Liver (tissue), 9 donors: Measurements from ENCODE around the gene SGO1. TPM values are rescaled to one million over a fixed set of nuclear protein-coding genes. Genes with fewer than 3 reads are reported as not detected.
A peak's percentile ranks its signal among the peaks of the same experiment; 100 is the strongest.

Experiments
- DNase-seq: peaks from one replicate; pipeline ENCODE4 v3.0.0-alpha.2; 2017; ENCODE audit warnings: low spot score
- H3K27ac ChIP-seq, 2 donors: one replicate each; pipeline ENCODE4 v1.7.0; 2013; ENCODE audit warnings: inconsistent platforms in 2 of 2, low read length in 2 of 2, control low read depth in 1 of 2, low read depth in 1 of 2, mild to moderate bottlenecking in 1 of 2
- H3K27me3 ChIP-seq, 4 donors: one replicate each; pipeline versions ENCODE4 v1.6.1 to v1.7.0; 2013; ENCODE audit warnings: low read length in 3 of 4, inconsistent platforms in 1 of 4, mild to moderate bottlenecking in 1 of 4, moderate library complexity in 1 of 4; ENCODE audit not compliant: control insufficient read depth in 4 of 4, insufficient read depth in 4 of 4
- H3K36me3 ChIP-seq, 4 donors: one replicate each; pipeline versions ENCODE4 v1.6.1 to v1.7.0; 2013; ENCODE audit warnings: low read length in 3 of 4, mild to moderate bottlenecking in 3 of 4, low read depth in 1 of 4, moderate library complexity in 1 of 4; ENCODE audit not compliant: control insufficient read depth in 4 of 4, insufficient read depth in 3 of 4
- H3K4me1 ChIP-seq, 4 donors: one replicate each; pipeline versions ENCODE4 v1.6.1 to v1.7.0; 2013; ENCODE audit warnings: low read length in 3 of 4, mild to moderate bottlenecking in 3 of 4, moderate library complexity in 1 of 4; ENCODE audit not compliant: control insufficient read depth in 4 of 4, insufficient read depth in 4 of 4
- H3K4me3 ChIP-seq, 3 donors: one replicate each; pipeline versions ENCODE4 v1.6.1 to v1.7.0; 2013; ENCODE audit warnings: low read length in 3 of 3, control low read depth in 1 of 3, low read depth in 1 of 3, mild to moderate bottlenecking in 1 of 3
- H3K9ac ChIP-seq, 2 donors: one replicate each; pipeline ENCODE4 v1.7.0; 2013; ENCODE audit warnings: low read length in 2 of 2, mild to moderate bottlenecking in 2 of 2, moderate library complexity in 2 of 2, control low read depth in 1 of 2, low read depth in 1 of 2
- H3K9me3 ChIP-seq, 4 donors: one replicate each; pipeline versions ENCODE4 v1.6.1 to v1.7.0; 2013; ENCODE audit warnings: low read length in 3 of 4; ENCODE audit not compliant: control insufficient read depth in 4 of 4
- EGR1 ChIP-seq, 2 donors: IDR thresholded peaks; 2 replicates each; pipeline ENCODE4 v1.6.1; 2016 to 2018; ENCODE audit warnings: antibody characterized with exemption in 2 of 2, low read depth in 2 of 2
- FOXA1 ChIP-seq: IDR thresholded peaks from 2 replicates; pipeline ENCODE4 v1.6.1; 2016; ENCODE audit warnings: antibody characterized with exemption
- FOXA2 ChIP-seq: IDR thresholded peaks from 2 replicates; pipeline ENCODE4 v1.6.1; 2016; ENCODE audit warnings: antibody characterized with exemption
- GABPA ChIP-seq, 2 donors: IDR thresholded peaks in 1 of 2; conservative IDR thresholded peaks in 1 of 2; 2 replicates each; pipeline ENCODE4 v1.6.1; 2016; ENCODE audit warnings: antibody characterized with exemption in 2 of 2, mild to moderate bottlenecking in 1 of 2, moderate library complexity in 1 of 2
- HNF4A ChIP-seq, 2 donors: conservative IDR thresholded peaks; 2 replicates each; pipeline ENCODE4 v1.6.1; 2016; ENCODE audit warnings: antibody characterized with exemption in 2 of 2, mild to moderate bottlenecking in 2 of 2
- HNF4G ChIP-seq: IDR thresholded peaks from 2 replicates; pipeline ENCODE4 v1.6.1; 2016; ENCODE audit warnings: antibody characterized with exemption
- JUND ChIP-seq, 2 donors: IDR thresholded peaks; 2 replicates each; pipeline ENCODE4 v1.6.1; 2016; ENCODE audit warnings: antibody characterized with exemption in 2 of 2
- MAX ChIP-seq: IDR thresholded peaks from 2 replicates; pipeline ENCODE4 v1.6.1; 2016; ENCODE audit warnings: antibody characterized with exemption
- NR2F2 ChIP-seq: IDR thresholded peaks from 2 replicates; pipeline ENCODE4 v1.6.1; 2016; ENCODE audit warnings: antibody characterized with exemption
- RAD21 ChIP-seq, 2 donors: IDR thresholded peaks; 2 replicates each; pipeline ENCODE4 v1.6.1; 2016; ENCODE audit warnings: antibody characterized with exemption in 2 of 2, mild to moderate bottlenecking in 2 of 2
- RXRA ChIP-seq, 2 donors: IDR thresholded peaks; 2 replicates each; pipeline ENCODE4 v1.6.1; 2017 to 2018; ENCODE audit warnings: antibody characterized with exemption in 2 of 2, mild to moderate bottlenecking in 1 of 2
- SP1 ChIP-seq: IDR thresholded peaks from 2 replicates; pipeline ENCODE4 v1.6.1; 2018; ENCODE audit warnings: antibody characterized with exemption, mild to moderate bottlenecking
- TAF1 ChIP-seq: conservative IDR thresholded peaks from 2 replicates; pipeline ENCODE4 v1.6.1; 2016; ENCODE audit warnings: antibody characterized with exemption, mild to moderate bottlenecking
- YY1 ChIP-seq: IDR thresholded peaks from 2 replicates; pipeline ENCODE4 v1.6.1; 2016; ENCODE audit warnings: antibody characterized with exemption, mild to moderate bottlenecking
- WGBS: extraction: QIAGEN DNeasy Blood & Tissue Kit; methylation state at CpG from one replicate; pipeline ENCODE4 v1.1.7; 2013; 5-methylcytosine and 5-hydroxymethylcytosine counted together
- polyA plus RNA-seq, 2 donors: library from polyadenylated mRNA; stranded (reverse) in 1 of 2; unstranded in 1 of 2; fragments of 200-250 nt in 1 of 2; fragments of >200 nt in 1 of 2; fragmentation: Nextera tagmentation in 1 of 2; extraction: Ambion mirVana in 1 of 2; gene quantifications; one replicate each; pipeline versions ENCODE4 v1.2.1 to v1.2.3, GENCODE V29; 2013 to 2015
- total RNA-seq, 2 donors: library from RNA; depleted of rRNA; stranded (reverse); fragments of >200 nt; gene quantifications; one replicate each; pipeline ENCODE4 v1.2.3, GENCODE V29; 2014
- TF ChIP-seq, protein P1 (sequence below): IDR thresholded peaks from 2 replicates; pipeline ENCODE4 v1.6.1; 2016; ENCODE audit warnings: antibody characterized with exemption, mild to moderate bottlenecking
- TF ChIP-seq, protein P2 (sequence below): IDR thresholded peaks from 2 replicates; pipeline ENCODE4 v1.6.1; 2016; ENCODE audit warnings: antibody characterized with exemption
- TF ChIP-seq, protein P3 (sequence below): IDR thresholded peaks from 2 replicates; pipeline ENCODE4 v1.6.1; 2016; ENCODE audit warnings: antibody characterized with exemption
- TF ChIP-seq, protein P4 (sequence below): fragments of 150-350 bp; IDR thresholded peaks from 2 replicates; pipeline ENCODE4 v1.5.1; 2017; ENCODE audit warnings: improper control_type of control experiment, low read depth, low read length; ENCODE audit not compliant: missing input control
- donor health status: healthy.
- donor health status: healthy.
- donor health status: healthy.
- donor health status: healthy.
- donor health status: healthy.

SGO1 gene
- total and polyA plus RNA-seq, 4 donors: 0.42 to 9.6 (median 0.71) TPM

DNA sequence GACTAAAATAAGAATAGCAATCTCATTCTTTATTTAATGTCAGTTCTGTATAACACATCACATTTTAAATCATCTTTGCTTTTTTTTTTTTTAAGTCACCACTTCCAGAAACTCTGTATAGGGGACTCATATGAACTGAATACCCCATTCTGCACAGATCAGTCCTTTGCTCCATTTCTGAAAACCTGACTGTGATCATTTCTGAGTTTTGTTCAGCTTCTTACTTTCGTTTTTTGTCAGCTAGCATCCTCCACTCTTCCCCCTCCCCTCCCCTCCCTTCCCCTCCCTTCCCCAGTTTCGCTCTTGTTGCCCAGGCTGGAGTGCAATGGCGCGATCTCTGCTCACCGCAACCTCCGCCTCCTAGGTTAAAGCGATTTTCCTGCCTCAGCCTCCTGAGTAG, 49.8 kb upstream of the SGO1 start:
- Histone ChIP-seq H3K27me3 (no peaks in the 10 kb centered on the region), H3K36me3 (no peaks in the 10 kb centered on the region), H3K9me3 (no peaks in the 10 kb centered on the region), H3K9ac (no peak overlapping the region), H3K4me1 (peaks cover 4 to 30% (median 16%) of the 10 kb centered on the region in 4 donors), H3K27ac (peak overlapping the region; percentile 74 to 77), H3K4me3 (no peak overlapping the region)
- 82% methylated on average over 7 of the region's 7 CpGs for WGBS
- TF ChIP-seq HNF4A (conservative IDR thresholded peaks at IDR 0.05) (no peak), FOXA1 (no peak), SP1 (no peak), RXRA (IDR thresholded peaks at IDR 0.05) (no peak)
- TF ChIP-seq, protein P1, sequence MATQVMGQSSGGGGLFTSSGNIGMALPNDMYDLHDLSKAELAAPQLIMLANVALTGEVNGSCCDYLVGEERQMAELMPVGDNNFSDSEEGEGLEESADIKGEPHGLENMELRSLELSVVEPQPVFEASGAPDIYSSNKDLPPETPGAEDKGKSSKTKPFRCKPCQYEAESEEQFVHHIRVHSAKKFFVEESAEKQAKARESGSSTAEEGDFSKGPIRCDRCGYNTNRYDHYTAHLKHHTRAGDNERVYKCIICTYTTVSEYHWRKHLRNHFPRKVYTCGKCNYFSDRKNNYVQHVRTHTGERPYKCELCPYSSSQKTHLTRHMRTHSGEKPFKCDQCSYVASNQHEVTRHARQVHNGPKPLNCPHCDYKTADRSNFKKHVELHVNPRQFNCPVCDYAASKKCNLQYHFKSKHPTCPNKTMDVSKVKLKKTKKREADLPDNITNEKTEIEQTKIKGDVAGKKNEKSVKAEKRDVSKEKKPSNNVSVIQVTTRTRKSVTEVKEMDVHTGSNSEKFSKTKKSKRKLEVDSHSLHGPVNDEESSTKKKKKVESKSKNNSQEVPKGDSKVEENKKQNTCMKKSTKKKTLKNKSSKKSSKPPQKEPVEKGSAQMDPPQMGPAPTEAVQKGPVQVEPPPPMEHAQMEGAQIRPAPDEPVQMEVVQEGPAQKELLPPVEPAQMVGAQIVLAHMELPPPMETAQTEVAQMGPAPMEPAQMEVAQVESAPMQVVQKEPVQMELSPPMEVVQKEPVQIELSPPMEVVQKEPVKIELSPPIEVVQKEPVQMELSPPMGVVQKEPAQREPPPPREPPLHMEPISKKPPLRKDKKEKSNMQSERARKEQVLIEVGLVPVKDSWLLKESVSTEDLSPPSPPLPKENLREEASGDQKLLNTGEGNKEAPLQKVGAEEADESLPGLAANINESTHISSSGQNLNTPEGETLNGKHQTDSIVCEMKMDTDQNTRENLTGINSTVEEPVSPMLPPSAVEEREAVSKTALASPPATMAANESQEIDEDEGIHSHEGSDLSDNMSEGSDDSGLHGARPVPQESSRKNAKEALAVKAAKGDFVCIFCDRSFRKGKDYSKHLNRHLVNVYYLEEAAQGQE: no peak
- DNase-seq: no peak

DNA sequence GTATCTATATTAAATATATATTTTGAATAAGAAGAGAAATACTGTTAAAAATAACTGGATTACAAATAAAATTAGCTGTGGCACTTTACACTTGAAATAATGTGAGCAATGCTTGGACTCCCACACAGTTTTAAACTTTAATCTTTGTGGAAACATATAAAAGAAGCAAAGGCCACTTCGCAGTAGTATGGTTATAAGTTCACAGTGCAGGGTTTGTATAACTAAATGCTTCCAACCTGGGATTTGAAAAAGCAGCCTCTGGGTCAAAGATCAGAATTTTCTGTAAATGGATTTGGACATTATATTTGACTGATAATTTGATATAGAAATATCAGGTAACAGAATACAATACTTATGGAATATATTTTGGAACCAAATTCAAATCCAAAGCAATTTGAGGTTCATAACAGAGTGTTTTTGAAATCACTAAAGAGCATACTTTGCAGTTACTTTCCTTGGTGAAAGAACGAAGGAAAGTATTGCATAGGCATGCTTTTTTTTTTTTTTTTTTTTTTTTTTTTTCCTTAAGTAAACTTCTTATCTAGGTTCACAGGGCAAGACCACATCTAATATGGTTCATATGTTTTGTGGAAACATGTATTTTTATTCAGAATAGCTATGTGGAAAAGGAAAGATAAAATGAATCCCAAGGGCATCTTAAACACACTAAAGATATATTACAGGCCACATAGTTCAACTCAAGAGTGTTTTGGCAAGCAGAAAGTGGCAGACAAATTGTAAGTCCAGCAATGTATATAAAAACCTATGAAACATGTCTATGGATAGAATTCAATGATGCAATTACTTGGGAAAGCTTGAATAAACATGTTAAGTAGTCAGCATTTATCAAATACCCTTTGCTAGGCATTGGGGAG, 47.1 kb upstream of the SGO1 start:
- H3K27me3 ChIP-seq: no peaks in the 10 kb centered on the region
- WGBS: 30% methylated on average over 2 of the region's 2 CpGs
- no peak for DNase-seq
- H3K27ac ChIP-seq: peak overlapping the region in 1 of 2 donors; percentile 37
- no peak overlapping the region for H3K9ac ChIP-seq
- TF ChIP-seq SP1 (peak; percentile 76), HNF4A (conservative IDR thresholded peaks at IDR 0.05) (peak; percentile 89 to 97), GABPA (IDR thresholded peaks at IDR 0.05 in 1 of 2, conservative IDR thresholded peaks at IDR 0.05 in 1 of 2) (no peak), FOXA2 (no peak), YY1 (peak; percentile 81), NR2F2 (no peak), MAX (peak; percentile 25), TAF1 (no peak), FOXA1 (no peak), RXRA (IDR thresholded peaks at IDR 0.05) (peak; percentile 46 to 81), RAD21 (IDR thresholded peaks at IDR 0.05) (peak in 1 of 2 donors; percentile 22), JUND (IDR thresholded peaks at IDR 0.05) (peak in 1 of 2 donors; percentile 38), HNF4G (peak; percentile 55), EGR1 (IDR thresholded peaks at IDR 0.05; ENCODE audit: low read depth in 2 of 2) (peak in 1 of 2 donors; percentile 50)
- TF ChIP-seq, protein P1: no peak
- TF ChIP-seq, protein P2, sequence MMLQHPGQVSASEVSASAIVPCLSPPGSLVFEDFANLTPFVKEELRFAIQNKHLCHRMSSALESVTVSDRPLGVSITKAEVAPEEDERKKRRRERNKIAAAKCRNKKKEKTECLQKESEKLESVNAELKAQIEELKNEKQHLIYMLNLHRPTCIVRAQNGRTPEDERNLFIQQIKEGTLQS: no peak
- TF ChIP-seq, protein P3, sequence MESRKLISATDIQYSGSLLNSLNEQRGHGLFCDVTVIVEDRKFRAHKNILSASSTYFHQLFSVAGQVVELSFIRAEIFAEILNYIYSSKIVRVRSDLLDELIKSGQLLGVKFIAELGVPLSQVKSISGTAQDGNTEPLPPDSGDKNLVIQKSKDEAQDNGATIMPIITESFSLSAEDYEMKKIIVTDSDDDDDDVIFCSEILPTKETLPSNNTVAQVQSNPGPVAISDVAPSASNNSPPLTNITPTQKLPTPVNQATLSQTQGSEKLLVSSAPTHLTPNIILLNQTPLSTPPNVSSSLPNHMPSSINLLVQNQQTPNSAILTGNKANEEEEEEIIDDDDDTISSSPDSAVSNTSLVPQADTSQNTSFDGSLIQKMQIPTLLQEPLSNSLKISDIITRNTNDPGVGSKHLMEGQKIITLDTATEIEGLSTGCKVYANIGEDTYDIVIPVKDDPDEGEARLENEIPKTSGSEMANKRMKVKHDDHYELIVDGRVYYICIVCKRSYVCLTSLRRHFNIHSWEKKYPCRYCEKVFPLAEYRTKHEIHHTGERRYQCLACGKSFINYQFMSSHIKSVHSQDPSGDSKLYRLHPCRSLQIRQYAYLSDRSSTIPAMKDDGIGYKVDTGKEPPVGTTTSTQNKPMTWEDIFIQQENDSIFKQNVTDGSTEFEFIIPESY: peak; percentile 38
- TF ChIP-seq, protein P4, sequence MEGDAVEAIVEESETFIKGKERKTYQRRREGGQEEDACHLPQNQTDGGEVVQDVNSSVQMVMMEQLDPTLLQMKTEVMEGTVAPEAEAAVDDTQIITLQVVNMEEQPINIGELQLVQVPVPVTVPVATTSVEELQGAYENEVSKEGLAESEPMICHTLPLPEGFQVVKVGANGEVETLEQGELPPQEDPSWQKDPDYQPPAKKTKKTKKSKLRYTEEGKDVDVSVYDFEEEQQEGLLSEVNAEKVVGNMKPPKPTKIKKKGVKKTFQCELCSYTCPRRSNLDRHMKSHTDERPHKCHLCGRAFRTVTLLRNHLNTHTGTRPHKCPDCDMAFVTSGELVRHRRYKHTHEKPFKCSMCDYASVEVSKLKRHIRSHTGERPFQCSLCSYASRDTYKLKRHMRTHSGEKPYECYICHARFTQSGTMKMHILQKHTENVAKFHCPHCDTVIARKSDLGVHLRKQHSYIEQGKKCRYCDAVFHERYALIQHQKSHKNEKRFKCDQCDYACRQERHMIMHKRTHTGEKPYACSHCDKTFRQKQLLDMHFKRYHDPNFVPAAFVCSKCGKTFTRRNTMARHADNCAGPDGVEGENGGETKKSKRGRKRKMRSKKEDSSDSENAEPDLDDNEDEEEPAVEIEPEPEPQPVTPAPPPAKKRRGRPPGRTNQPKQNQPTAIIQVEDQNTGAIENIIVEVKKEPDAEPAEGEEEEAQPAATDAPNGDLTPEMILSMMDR: no peak
- H3K36me3 ChIP-seq: no peaks in the 10 kb centered on the region
- no peaks in the 10 kb centered on the region for H3K9me3 ChIP-seq
- no peak overlapping the region for H3K4me3 ChIP-seq
- peaks cover 4 to 40% (median 27%) of the 10 kb centered on the region in 4 donors for H3K4me1 ChIP-seq
